ENCODE measurements around the gene BOD1L2. TPM values are rescaled to one million over a fixed set of nuclear protein-coding genes. Genes with fewer than 3 reads are reported as not detected.

BOD1L2 gene
- total and polyA plus RNA-seq, 7 experiments from 2014 or later: not detected

DNA sequence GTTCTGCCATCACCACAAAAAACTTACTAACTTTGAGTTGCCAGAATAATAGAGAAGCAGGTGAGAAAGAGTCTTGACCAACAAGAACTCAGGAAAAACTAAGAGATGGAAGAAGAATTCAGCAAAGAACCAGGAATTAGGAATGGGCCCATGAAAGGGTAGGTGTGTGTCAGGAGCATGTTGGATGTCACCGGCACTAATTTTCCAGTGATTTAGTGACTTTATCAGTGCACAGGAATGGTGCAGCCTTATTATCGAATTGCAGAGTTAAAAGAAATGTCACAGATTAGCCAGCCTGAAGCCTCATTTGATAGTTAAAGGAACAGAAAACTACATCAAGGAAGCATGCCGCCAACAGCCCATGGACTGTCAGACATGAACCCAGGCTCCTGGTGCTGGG lies 9.0 kb upstream of the BOD1L2 start:
- no peaks in the 10 kb centered on the region for H3K9me3 ChIP-seq (ENCODE audit: control insufficient read depth in 2 of 3, low read length in 3 of 3)
- ChIA-PET POLR2A (no interaction called here), CTCF (no interaction called here)
- Mint-ChIP-seq H3K27ac (no peak overlapping the region), H3K9me3 (peaks cover 0 to 5% (median 0%) of the 10 kb centered on the region in 11 donors), H3K27me3 (peaks cover 2 to 24% (median 7%) of the 10 kb centered on the region in 5 donors), H3K4me3 (no peak overlapping the region), H3K36me3 (no peaks in the 10 kb centered on the region), H3K4me1 (no peaks in the 10 kb centered on the region)
- H3K36me3 ChIP-seq (ENCODE audit: control insufficient read depth in 2 of 3, insufficient read depth in 3 of 3, low read length in 3 of 3): no peaks in the 10 kb centered on the region
- intact Hi-C loops (cut with micrococcal nuclease): no loop called here
- DNase-seq (no peak), ATAC-seq (no peak)
- no peaks in the 10 kb centered on the region for H3K27me3 ChIP-seq (ENCODE audit: control insufficient read depth in 2 of 2, insufficient read depth in 2 of 2, low read length in 2 of 2)
- no peaks in the 10 kb centered on the region for H3K4me1 ChIP-seq (ENCODE audit: control insufficient read depth in 2 of 2, insufficient read depth in 2 of 2, low read length in 2 of 2)
- no peak overlapping the region for H3K4me3 ChIP-seq (ENCODE audit: low read length)
- H3K27ac ChIP-seq (ENCODE audit: low read depth, low read length): no peak overlapping the region

DNA sequence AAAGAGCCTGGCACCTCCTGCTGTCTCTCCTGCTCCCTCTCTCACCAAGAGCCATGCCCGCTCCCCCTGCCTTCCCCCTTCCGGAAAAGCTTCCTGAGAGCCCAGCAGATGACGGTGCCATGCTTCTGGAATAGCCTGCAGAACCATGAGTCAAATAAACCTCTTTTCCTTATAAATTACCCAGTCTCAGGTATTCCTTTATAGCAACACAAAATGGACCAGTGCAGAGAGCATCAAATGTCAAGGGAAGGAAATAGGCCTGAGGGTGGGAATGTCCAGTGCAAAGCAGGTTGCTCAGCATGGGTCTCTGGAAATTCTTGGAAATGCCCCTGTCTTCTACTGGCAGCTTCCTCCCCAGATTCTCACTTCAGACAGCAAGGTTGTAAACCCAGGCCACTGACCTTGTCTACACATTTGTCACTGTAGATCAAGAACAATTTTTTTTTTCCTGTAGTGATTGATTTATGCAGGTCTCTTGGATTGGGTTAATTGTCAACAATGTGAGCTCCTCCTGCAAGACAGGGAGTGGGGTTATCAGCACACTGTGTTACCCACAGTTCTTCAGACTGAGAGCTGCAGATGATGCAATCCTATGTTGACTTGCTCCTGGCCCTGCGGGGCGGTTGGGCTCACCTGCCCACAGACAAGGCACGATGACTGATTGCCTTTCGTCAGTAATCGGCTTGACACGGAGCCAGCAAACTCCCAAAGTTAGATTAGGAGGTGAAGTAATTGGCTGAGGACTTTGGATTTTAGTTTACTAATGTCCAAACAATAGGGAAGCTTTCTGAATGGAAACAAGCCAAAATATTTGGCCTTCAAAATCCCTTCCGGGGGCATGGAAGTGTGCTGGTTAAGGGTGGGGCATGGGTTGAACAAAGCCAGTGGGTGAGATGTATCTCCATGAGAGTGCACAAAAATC lies 5.4 kb upstream of the BOD1L2 start:
- Histone ChIP-seq H3K27me3 (ENCODE audit: control insufficient read depth in 2 of 2, insufficient read depth in 2 of 2, low read length in 2 of 2) (no peaks in the 10 kb centered on the region), H3K9me3 (ENCODE audit: control insufficient read depth in 2 of 3, low read length in 3 of 3) (no peaks in the 10 kb centered on the region), H3K4me3 (ENCODE audit: low read length) (no peak overlapping the region), H3K4me1 (ENCODE audit: control insufficient read depth in 2 of 2, insufficient read depth in 2 of 2, low read length in 2 of 2) (no peaks in the 10 kb centered on the region), H3K36me3 (ENCODE audit: control insufficient read depth in 2 of 3, insufficient read depth in 3 of 3, low read length in 3 of 3) (no peaks in the 10 kb centered on the region), H3K27ac (ENCODE audit: low read depth, low read length) (no peak overlapping the region)
- H3K9me3 Mint-ChIP-seq: peaks cover 0 to 5% (median 0%) of the 10 kb centered on the region in 11 donors
- ChIA-PET CTCF (no interaction called here), POLR2A (no interaction called here)
- H3K4me1 Mint-ChIP-seq: no peaks in the 10 kb centered on the region
- no peak for ATAC-seq
- H3K27me3 Mint-ChIP-seq: peaks cover 3 to 26% (median 16%) of the 10 kb centered on the region in 5 donors
- intact Hi-C loops (cut with micrococcal nuclease): no loop called here
- H3K4me3 Mint-ChIP-seq: no peak overlapping the region
- H3K36me3 Mint-ChIP-seq: no peaks in the 10 kb centered on the region
- no peak overlapping the region for H3K27ac Mint-ChIP-seq
- DNase-seq: no peak

- Histone ChIP-seq H3K36me3 (ENCODE audit: control insufficient read depth in 2 of 3, insufficient read depth in 3 of 3, low read length in 3 of 3) (no peaks in the 10 kb centered on the region), H3K27me3 (ENCODE audit: control insufficient read depth in 2 of 2, insufficient read depth in 2 of 2, low read length in 2 of 2) (no peaks in the 10 kb centered on the region), H3K4me1 (ENCODE audit: control insufficient read depth in 2 of 2, insufficient read depth in 2 of 2, low read length in 2 of 2) (no peaks in the 10 kb centered on the region), H3K9me3 (ENCODE audit: control insufficient read depth in 2 of 3, low read length in 3 of 3) (no peaks in the 10 kb centered on the region), H3K27ac (ENCODE audit: low read depth, low read length) (no peak overlapping the region), H3K4me3 (ENCODE audit: low read length) (no peak overlapping the region)
- intact Hi-C loops (cut with micrococcal nuclease): no loop called here
- H3K4me3 Mint-ChIP-seq: no peak overlapping the region
- no peaks in the 10 kb centered on the region for H3K4me1 Mint-ChIP-seq
- H3K27ac Mint-ChIP-seq: no peak overlapping the region
- DNase-seq: no peak
- H3K36me3 Mint-ChIP-seq: no peaks in the 10 kb centered on the region
- CTCF ChIA-PET: no interaction called here
- H3K27me3 Mint-ChIP-seq: peaks cover 2 to 30% (median 10%) of the 10 kb centered on the region in 5 donors
- peaks cover 0 to 8% (median 0%) of the 10 kb centered on the region in 11 donors for H3K9me3 Mint-ChIP-seq
- ATAC-seq: no peak
- POLR2A ChIA-PET: no interaction called here
Observed at GRCh38 chr18:57142324-57142723, 4.6 kb upstream of the BOD1L2 start.

- no peak overlapping the region for H3K27ac Mint-ChIP-seq
- no peaks in the 10 kb centered on the region for H3K9me3 ChIP-seq (ENCODE audit: control insufficient read depth in 2 of 3, low read length in 3 of 3)
- ChIA-PET CTCF (no interaction called here), POLR2A (no interaction called here)
- no peak overlapping the region for H3K27ac ChIP-seq (ENCODE audit: low read depth, low read length)
- no peaks in the 10 kb centered on the region for H3K36me3 ChIP-seq (ENCODE audit: control insufficient read depth in 2 of 3, insufficient read depth in 3 of 3, low read length in 3 of 3)
- peaks cover 0 to 8% (median 0%) of the 10 kb centered on the region in 11 donors for H3K9me3 Mint-ChIP-seq
- no peaks in the 10 kb centered on the region for H3K4me1 ChIP-seq (ENCODE audit: control insufficient read depth in 2 of 2, insufficient read depth in 2 of 2, low read length in 2 of 2)
- DNase-seq (no peak), ATAC-seq (no peak)
- no peak overlapping the region for H3K4me3 Mint-ChIP-seq
- H3K27me3 ChIP-seq (ENCODE audit: control insufficient read depth in 2 of 2, insufficient read depth in 2 of 2, low read length in 2 of 2): no peaks in the 10 kb centered on the region
- no peaks in the 10 kb centered on the region for H3K4me1 Mint-ChIP-seq
- intact Hi-C loops (cut with micrococcal nuclease): no loop called here
- peaks cover 2 to 36% (median 10%) of the 10 kb centered on the region in 5 donors for H3K27me3 Mint-ChIP-seq
- H3K36me3 Mint-ChIP-seq: no peaks in the 10 kb centered on the region
- no peak overlapping the region for H3K4me3 ChIP-seq (ENCODE audit: low read length)
Observed at GRCh38 chr18:57143265-57143664, 3.6 kb upstream of the BOD1L2 start.

- Histone ChIP-seq H3K9me3 (ENCODE audit: control insufficient read depth in 2 of 3, low read length in 3 of 3) (no peaks in the 10 kb centered on the region), H3K4me1 (ENCODE audit: control insufficient read depth in 2 of 2, insufficient read depth in 2 of 2, low read length in 2 of 2) (no peaks in the 10 kb centered on the region), H3K27me3 (ENCODE audit: control insufficient read depth in 2 of 2, insufficient read depth in 2 of 2, low read length in 2 of 2) (no peaks in the 10 kb centered on the region), H3K4me3 (ENCODE audit: low read length) (no peak overlapping the region), H3K27ac (ENCODE audit: low read depth, low read length) (no peak overlapping the region), H3K36me3 (ENCODE audit: control insufficient read depth in 2 of 3, insufficient read depth in 3 of 3, low read length in 3 of 3) (no peaks in the 10 kb centered on the region)
- H3K27ac Mint-ChIP-seq: no peak overlapping the region
- no peaks in the 10 kb centered on the region for H3K36me3 Mint-ChIP-seq
- H3K27me3 Mint-ChIP-seq: peaks cover 20 to 58% (median 35%) of the 10 kb centered on the region in 5 donors
- H3K9me3 Mint-ChIP-seq: peaks cover 0 to 6% (median 0%) of the 10 kb centered on the region in 11 donors
- ATAC-seq (no peak), DNase-seq (no peak)
- no peak overlapping the region for H3K4me3 Mint-ChIP-seq
- peaks cover 0 to 8% (median 0%) of the 10 kb centered on the region in 7 donors for H3K4me1 Mint-ChIP-seq
- ChIA-PET CTCF (no interaction called here), POLR2A (no interaction called here)
- intact Hi-C loops (cut with micrococcal nuclease): no loop called here
Observed at GRCh38 chr18:57148263-57148662, 1.4 kb downstream of the BOD1L2 start.

DNA sequence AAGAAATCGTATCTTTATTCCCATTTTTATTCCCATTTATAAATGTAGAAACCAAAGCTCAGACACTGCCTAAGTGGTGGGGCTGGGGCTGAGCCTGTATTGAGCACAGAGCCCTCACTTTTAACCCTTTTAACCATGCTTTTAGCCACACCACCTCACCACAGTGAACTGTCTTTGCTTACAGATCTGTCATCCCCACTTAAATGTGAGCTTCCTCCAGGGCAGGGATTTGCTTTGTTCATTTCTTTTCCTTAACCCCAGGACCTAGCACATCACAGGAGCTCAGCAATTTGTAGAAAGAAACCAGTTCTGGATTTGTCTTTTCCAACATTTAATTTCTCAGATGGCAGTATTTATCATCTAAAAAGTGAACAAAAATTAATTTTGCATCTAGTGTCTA lies 2.2 kb downstream of the BOD1L2 start:
- Histone ChIP-seq H3K4me3 (ENCODE audit: low read length) (no peak overlapping the region), H3K27me3 (ENCODE audit: control insufficient read depth in 2 of 2, insufficient read depth in 2 of 2, low read length in 2 of 2) (no peaks in the 10 kb centered on the region), H3K27ac (ENCODE audit: low read depth, low read length) (no peak overlapping the region), H3K4me1 (ENCODE audit: control insufficient read depth in 2 of 2, insufficient read depth in 2 of 2, low read length in 2 of 2) (no peaks in the 10 kb centered on the region), H3K9me3 (ENCODE audit: control insufficient read depth in 2 of 3, low read length in 3 of 3) (no peaks in the 10 kb centered on the region), H3K36me3 (ENCODE audit: control insufficient read depth in 2 of 3, insufficient read depth in 3 of 3, low read length in 3 of 3) (no peaks in the 10 kb centered on the region)
- ChIA-PET POLR2A (no interaction called here), CTCF (no interaction called here)
- ATAC-seq (no peak), DNase-seq (no peak)
- H3K27ac Mint-ChIP-seq: no peak overlapping the region
- H3K36me3 Mint-ChIP-seq: no peaks in the 10 kb centered on the region
- no peak overlapping the region for H3K4me3 Mint-ChIP-seq
- peaks cover 0 to 10% (median 0%) of the 10 kb centered on the region in 11 donors for H3K9me3 Mint-ChIP-seq
- intact Hi-C loops (cut with micrococcal nuclease): no loop called here
- H3K4me1 Mint-ChIP-seq: peaks cover 0 to 8% (median 0%) of the 10 kb centered on the region in 7 donors
- H3K27me3 Mint-ChIP-seq: peaks cover 20 to 58% (median 35%) of the 10 kb centered on the region in 5 donors

- Mint-ChIP-seq H3K4me1 (peaks cover 0 to 8% (median 0%) of the 10 kb centered on the region in 7 donors), H3K36me3 (no peaks in the 10 kb centered on the region), H3K9me3 (peaks cover 0 to 10% (median 0%) of the 10 kb centered on the region in 11 donors), H3K27me3 (peaks cover 20 to 61% (median 37%) of the 10 kb centered on the region in 5 donors), H3K4me3 (no peak overlapping the region), H3K27ac (no peak overlapping the region)
- no peak overlapping the region for H3K4me3 ChIP-seq (ENCODE audit: low read length)
- ChIA-PET CTCF (no interaction called here), POLR2A (no interaction called here)
- no peaks in the 10 kb centered on the region for H3K4me1 ChIP-seq (ENCODE audit: control insufficient read depth in 2 of 2, insufficient read depth in 2 of 2, low read length in 2 of 2)
- intact Hi-C loops (cut with micrococcal nuclease): no loop called here
- no peak overlapping the region for H3K27ac ChIP-seq (ENCODE audit: low read depth, low read length)
- H3K9me3 ChIP-seq (ENCODE audit: control insufficient read depth in 2 of 3, low read length in 3 of 3): no peaks in the 10 kb centered on the region
- ATAC-seq: no peak
- no peak for DNase-seq
- no peaks in the 10 kb centered on the region for H3K27me3 ChIP-seq (ENCODE audit: control insufficient read depth in 2 of 2, insufficient read depth in 2 of 2, low read length in 2 of 2)
- no peaks in the 10 kb centered on the region for H3K36me3 ChIP-seq (ENCODE audit: control insufficient read depth in 2 of 3, insufficient read depth in 3 of 3, low read length in 3 of 3)
Observed at GRCh38 chr18:57149531-57149930, 2.6 kb downstream of the BOD1L2 start.

Data from naive thymus-derived CD4-positive, alpha-beta T cell (primary cell).